SKM-1 treated with dmso at 0.1 percent for 144 hours (cell line): ENCODE results near the gene BCL11B.

Experiments used
- DNase-seq: peaks from one replicate; lab custom pipeline; 2025; ENCODE audit not compliant: unreplicated experiment; lab: John Stamatoyannopoulos, UW

The BCL11B gene

GRCh38 chr14:99287269-99287942 lies 15.4 kb upstream of the BCL11B start:
- no peak for DNase-seq

GRCh38 chr14:99286761-99287160 lies 14.8 kb upstream of the BCL11B start:
- no peak for DNase-seq

- no peak for DNase-seq
Measured at GRCh38 chr14:99284254-99285004, 12.4 kb upstream of the BCL11B start.

GRCh38 chr14:99282261-99283050 lies 10.5 kb upstream of the BCL11B start:
- no peak for DNase-seq

GRCh38 chr14:99281396-99281795 lies 9.4 kb upstream of the BCL11B start:
- DNase-seq, result no peak

GRCh38 chr14:99280852-99281251 lies 8.9 kb upstream of the BCL11B start:
- no peak for DNase-seq

GRCh38 chr14:99280066-99280731 lies 8.2 kb upstream of the BCL11B start:
- DNase-seq, result no peak

GRCh38 chr14:99278836-99279235 lies 6.8 kb upstream of the BCL11B start:
- DNase-seq, result no peak

GRCh38 chr14:99277530-99277929 lies 5.5 kb upstream of the BCL11B start:
- no peak for DNase-seq

- DNase-seq, result no peak
Measured at GRCh38 chr14:99276482-99276881, 4.5 kb upstream of the BCL11B start.

GRCh38 chr14:99275222-99275584 lies 3.2 kb upstream of the BCL11B start:
- no peak for DNase-seq

- no peak for DNase-seq
Measured at GRCh38 chr14:99274346-99275221, 2.6 kb upstream of the BCL11B start.

GRCh38 chr14:99273766-99274345 lies 1.9 kb upstream of the BCL11B start:
- DNase-seq, result no peak

GRCh38 chr14:99272899-99273765 lies 1.1 kb upstream of the BCL11B start:
- DNase-seq, result no peak

- DNase-seq, result no peak
Measured at GRCh38 chr14:99272632-99272898, 568 bp upstream of the BCL11B start.

GRCh38 chr14:99271221-99271941 lies 616 bp downstream of the BCL11B start:
- DNase-seq, result no peak

GRCh38 chr14:99270458-99271220 lies 1.4 kb downstream of the BCL11B start:
- no peak for DNase-seq
